Measurements from ENCODE around the gene PLEKHA7.

Gene PLEKHA7

GRCh38 chr11:17008099-17008498 lies 6.1 kb downstream of the PLEKHA7 start:
- TF ChIP-seq, protein P1, sequence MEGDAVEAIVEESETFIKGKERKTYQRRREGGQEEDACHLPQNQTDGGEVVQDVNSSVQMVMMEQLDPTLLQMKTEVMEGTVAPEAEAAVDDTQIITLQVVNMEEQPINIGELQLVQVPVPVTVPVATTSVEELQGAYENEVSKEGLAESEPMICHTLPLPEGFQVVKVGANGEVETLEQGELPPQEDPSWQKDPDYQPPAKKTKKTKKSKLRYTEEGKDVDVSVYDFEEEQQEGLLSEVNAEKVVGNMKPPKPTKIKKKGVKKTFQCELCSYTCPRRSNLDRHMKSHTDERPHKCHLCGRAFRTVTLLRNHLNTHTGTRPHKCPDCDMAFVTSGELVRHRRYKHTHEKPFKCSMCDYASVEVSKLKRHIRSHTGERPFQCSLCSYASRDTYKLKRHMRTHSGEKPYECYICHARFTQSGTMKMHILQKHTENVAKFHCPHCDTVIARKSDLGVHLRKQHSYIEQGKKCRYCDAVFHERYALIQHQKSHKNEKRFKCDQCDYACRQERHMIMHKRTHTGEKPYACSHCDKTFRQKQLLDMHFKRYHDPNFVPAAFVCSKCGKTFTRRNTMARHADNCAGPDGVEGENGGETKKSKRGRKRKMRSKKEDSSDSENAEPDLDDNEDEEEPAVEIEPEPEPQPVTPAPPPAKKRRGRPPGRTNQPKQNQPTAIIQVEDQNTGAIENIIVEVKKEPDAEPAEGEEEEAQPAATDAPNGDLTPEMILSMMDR (IDR thresholded peaks at IDR 0.05; ENCODE audit: insufficient read depth, low read length, missing control alignments): no peak
- ChIA-PET POLR2A (no interaction called here), CTCF (no interaction called here)
- no peak overlapping the region for H3K4me3 ChIP-seq (ENCODE audit: low read depth, low read length)
- no peak for DNase-seq (ENCODE audit: low read depth, low spot score)

GRCh38 chr11:17005646-17006045 lies 8.6 kb downstream of the PLEKHA7 start:
- DNase-seq (ENCODE audit: low read depth, low spot score): no peak
- POLR2A ChIA-PET: no interaction called here
- TF ChIP-seq, protein P1 (IDR thresholded peaks at IDR 0.05; ENCODE audit: insufficient read depth, low read length, missing control alignments): no peak
- CTCF ChIA-PET: no interaction called here
- no peak overlapping the region for H3K4me3 ChIP-seq (ENCODE audit: low read depth, low read length)

- no peak overlapping the region for H3K4me3 ChIP-seq (ENCODE audit: low read depth, low read length)
- TF ChIP-seq, protein P1 (IDR thresholded peaks at IDR 0.05; ENCODE audit: insufficient read depth, low read length, missing control alignments): no peak
- POLR2A ChIA-PET: no interaction called here
- DNase-seq (ENCODE audit: low read depth, low spot score): no peak
- CTCF ChIA-PET: no interaction called here
Measured at GRCh38 chr11:17004486-17005148, 9.6 kb downstream of the PLEKHA7 start.

DNA sequence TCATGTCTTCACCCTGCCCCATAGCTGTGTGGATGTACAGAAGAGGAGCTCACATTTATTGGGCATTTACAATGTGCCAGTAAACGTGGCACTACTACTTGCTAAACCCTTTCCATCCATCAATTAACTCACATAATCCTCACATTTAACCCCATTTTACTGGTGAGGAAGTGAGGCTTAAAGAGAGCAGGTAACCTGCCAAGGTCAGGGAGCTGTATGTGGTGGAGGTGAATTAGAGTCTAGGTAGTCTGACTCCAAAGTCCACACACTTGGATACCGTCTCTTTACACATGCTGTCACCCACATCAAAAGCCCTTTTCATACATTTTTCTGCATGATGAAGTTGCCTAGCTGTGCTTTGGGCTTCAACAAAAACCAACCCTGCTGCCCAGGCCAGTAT lies 10.8 kb downstream of the PLEKHA7 start:
- no peak for DNase-seq (ENCODE audit: low read depth, low spot score)
- no peak overlapping the region for H3K4me3 ChIP-seq (ENCODE audit: low read depth, low read length)
- TF ChIP-seq, protein P1 (IDR thresholded peaks at IDR 0.05; ENCODE audit: insufficient read depth, low read length, missing control alignments): no peak
- ChIA-PET CTCF (no interaction called here), POLR2A (no interaction called here)

GRCh38 chr11:17002543-17002942 lies 11.7 kb downstream of the PLEKHA7 start:
- CTCF ChIA-PET: no interaction called here
- DNase-seq (ENCODE audit: low read depth, low spot score): no peak

DNA sequence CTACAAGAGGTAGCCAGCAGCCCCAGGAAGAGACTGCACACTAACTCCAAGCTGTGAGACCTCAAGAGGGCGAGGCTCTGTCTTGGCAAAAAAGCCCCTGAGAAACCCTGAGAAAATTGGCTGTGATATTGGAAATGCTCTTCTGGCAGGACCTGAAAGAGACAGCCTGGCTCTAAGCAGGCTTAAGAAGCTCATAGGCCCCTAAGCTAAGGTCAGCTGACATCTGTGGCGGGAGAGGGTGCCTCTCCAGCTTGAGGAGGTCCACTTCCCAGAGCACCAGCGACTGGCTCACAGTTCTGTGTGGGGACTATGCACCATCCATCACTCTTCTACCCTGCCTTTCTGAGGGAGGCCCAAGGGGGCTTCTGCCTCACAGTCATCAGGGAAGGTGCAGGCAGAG lies 12.4 kb downstream of the PLEKHA7 start:
- H3K4me3 ChIP-seq (ENCODE audit: low read depth, low read length): no peak overlapping the region
- ChIA-PET CTCF (no interaction called here), POLR2A (no interaction called here)
- TF ChIP-seq, protein P1 (IDR thresholded peaks at IDR 0.05; ENCODE audit: insufficient read depth, low read length, missing control alignments): no peak
- no peak for DNase-seq (ENCODE audit: low read depth, low spot score)

More at GRCh38 chr11:17002543-17002942, 11.7 kb downstream of the PLEKHA7 start:
- TF ChIP-seq, protein P1 (IDR thresholded peaks at IDR 0.05; ENCODE audit: insufficient read depth, low read length, missing control alignments): no peak
- POLR2A ChIA-PET: no interaction called here
- H3K4me3 ChIP-seq (ENCODE audit: low read depth, low read length): no peak overlapping the region
